ENCODE data around the gene CRACDL.

CRACDL gene

DNA sequence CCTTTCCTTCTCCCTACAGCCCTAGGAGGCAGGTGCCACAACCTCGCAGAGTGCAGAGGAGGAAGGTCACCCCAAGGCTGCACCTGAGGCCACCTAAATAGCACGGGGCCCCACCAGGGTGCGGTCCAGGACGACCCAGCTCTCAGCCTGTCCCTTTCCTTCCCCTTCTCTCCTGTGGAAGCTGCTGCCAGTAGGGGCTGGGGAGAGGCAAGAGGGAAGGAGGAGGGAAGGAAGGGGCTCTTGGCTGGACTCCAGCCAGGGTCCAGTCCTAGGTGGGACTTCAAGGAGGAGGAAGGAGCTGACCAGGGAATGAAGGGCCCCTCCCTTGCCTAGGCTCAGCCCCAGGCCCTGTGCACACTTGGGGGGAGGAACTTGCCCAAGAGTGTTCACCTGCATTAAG lies 11.1 kb downstream of the CRACDL start:
- DNase-seq = no peak

DNA sequence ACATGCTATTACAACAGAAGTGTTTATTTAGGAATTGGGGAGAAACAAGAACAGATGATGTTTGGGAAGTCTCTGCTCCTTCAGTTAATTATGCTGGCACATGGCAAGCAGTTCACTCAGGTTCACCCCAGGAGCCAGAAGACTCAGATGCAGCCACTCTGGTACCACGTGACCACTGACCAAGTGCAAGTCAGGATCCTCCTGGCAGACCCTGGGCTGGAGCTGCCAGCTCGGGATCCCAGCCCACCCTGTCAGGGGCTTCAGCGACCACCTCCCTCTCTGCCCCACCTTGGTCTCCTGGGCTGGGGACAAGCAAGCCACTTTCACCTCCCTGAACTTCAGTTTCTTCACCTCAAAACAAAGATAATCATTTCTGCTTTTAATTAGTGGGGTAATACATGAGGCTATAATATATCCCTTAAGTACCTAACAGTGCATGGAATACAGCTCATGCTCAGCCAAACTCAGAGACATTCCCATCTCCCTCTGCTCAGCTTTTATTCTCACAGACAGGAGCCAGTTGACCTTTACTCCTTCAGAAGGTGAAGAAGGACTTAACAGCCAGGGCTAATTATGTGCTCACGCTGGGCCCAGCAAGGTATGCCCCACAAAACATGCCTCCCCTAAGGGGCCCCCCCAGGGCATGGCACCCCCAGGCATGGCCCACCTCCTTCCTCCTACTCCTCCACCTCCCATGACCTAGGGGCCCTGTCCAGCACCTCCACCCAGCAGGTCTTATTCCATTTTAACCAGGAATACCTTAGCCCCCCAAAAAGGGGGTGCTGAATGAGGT lies 11.8 kb downstream of the CRACDL start:
- no peak for DNase-seq

DNA sequence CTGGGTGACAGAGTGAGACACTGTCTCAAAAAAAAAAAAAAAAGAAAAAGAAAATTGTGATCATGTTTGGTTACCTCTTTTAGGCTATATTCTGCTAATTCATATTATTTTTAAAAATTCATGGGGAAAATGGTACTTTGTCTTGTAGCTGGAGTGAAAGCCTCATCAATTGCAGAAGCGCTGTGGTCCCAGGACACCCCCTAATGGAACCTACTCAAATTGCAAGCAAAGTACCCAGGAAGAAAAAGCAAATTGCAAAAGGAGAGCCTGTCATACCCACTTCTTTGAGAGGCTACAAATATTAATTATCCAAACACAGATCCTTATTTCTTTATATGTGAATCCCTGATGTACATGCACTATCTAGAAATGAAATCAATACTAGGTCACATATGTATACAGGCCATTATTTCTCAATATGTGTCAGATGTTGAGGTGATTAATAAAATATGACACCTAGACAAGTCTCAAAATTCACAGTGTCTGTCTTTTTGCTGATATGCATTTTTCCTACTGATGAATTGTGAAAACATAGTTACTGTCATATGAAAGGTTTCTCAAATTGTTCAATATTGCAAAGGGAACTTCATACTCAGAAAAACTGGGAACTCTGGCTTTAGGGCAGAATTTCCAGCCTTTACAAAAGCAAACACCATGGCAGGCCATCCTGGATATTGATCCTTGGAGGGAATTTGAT lies 12.6 kb downstream of the CRACDL start:
- no peak for DNase-seq

DNA sequence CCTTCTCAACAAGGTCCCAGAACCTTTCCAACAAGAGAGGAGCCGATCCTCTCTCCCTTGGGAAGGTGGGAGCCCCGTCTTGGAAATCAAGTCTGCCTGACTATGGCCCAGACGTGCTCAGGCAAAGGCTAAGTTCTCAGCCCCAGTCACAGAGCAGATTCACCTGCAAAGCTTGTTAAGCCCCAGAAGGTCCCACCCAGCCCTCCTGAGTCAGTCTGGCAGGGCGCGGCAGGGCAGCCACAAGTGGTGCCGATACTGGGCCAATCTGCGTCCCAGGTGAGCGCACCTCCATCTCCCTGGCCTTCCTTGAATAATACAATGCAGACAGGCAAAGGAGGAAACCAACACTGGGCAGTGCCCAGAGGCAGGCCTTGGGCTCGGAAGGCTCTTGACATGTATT lies 15.0 kb downstream of the CRACDL start:
- DNase-seq = no peak

DNA sequence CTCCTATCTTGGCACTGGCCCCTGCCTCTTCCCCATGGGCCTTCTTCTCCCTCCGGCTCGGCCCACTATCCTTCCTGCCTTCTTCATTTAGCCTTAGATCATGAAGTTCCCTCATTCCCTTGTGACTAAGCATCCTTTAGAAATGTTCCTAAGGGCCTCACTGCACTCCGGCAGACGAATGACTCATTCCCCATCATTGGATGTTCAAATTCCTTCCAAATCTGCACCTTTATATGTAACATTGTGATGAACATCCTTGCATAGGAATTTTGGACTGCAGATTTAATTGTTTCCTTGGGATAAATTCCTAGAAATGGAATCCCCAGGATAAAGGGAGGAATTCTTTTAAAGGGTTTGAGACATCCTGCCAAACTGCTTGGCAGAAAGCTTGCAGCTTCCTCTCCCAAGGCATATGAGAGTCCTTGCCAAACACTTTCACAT lies 19.0 kb downstream of the CRACDL start:
- no peak for DNase-seq

DNA sequence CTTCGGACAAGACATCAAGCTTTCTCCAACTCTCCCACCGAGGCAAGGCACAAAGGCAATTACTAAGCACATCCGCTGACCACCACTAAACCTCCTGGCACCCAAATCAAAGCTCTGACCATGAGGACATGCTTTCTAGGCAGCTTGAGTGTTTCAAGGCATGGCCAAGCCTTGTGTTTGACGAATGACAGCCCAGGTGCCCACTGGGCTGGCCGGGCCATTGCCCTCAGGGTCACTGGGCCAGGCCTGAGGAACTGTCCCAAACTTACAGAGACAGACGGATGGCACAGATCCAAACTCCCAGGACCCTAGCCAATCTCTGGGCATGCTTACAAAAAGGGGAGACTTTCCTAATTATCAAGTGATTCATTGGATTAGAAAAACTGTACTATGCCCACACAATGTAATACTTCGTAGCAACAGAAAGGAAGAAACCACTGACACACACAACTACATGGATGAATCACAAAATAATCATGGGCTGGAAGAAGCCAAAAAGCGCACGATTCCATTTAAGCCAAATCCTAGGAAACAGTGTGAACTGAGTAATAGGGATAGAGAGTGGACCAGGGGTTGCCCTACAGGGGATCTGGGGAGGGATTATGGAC lies 20.2 kb downstream of the CRACDL start:
- no peak for DNase-seq

DNA sequence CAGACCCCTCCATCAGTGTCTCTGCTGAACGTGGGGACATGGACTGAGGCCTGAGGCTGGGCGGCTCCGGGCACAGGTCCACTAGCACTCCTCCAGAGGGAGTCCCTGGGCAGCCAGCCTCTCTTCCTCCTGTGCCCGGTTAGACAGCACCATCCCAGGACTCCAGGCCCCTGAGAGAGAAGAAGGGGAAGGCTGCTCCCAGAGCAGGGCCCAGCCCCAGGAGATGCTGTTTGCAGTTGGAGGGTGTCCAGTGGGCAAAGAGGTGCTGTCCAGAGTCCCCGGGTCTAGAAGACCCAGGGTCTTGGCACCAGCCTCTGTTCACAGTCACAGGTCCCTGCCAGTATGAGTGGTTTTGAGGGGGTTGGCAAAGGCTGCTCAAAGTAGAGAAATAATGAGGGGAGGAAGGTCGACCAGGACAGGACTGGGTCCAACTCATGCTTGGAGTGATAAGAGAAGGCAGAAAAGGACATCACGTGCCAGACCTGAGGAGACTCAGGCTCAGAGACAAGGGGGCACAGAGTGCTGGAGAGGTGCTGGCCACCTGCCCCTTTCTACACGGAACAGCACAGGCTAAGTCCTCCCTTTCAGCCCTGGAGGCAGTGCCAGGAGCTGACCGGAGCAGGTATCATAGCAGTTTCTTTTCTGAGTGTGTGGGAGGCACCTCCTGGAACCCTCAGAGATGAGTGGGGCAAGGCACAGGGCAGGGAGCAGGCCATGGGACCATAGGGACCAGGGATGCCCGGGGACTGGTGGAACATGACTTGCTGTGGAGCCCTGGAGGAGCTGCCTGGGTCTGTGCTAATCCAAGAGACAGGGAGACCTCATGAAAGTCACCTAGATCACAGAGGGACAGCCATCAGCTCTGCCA lies 21.1 kb downstream of the CRACDL start:
- no peak for DNase-seq

DNA sequence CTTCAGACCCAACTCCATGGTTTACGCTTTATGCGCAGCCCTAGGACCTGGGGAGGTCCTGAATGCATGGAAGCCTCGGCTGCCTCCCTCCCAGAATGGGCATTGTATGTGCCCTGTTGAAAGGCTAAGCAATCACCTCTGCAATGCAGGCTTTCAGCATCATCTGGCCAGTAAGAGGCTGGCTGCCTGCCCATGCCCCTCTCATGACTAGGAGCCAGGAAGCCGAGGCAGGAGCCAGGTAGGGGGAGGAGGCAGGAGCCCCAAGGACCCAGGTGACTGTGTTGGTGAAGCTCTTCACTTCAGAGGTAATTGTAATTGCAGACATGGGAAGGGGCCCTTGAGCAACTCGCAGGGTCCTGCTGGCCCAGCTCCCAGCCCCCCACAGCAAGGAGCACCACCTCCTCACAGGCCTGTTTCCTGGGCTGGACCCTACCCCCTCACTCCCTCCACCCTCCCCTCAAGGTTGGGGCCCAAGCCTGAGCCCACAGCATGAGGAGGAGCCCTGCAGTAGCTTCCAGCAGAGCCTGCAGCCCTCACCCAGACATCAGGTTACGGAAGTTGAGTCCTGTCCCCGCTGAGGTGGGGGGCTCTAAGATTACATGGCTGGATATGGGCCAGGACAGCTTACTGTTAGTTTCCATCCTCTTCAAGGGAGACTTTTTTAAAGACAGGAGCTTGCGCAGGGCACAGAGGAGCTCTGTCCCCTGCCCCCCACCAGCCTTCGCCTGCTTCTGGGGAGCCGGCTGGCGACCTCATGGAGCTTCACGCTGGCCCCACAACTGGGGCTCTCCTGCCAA lies 21.9 kb downstream of the CRACDL start:
- peak; percentile 17 for DNase-seq

DNA sequence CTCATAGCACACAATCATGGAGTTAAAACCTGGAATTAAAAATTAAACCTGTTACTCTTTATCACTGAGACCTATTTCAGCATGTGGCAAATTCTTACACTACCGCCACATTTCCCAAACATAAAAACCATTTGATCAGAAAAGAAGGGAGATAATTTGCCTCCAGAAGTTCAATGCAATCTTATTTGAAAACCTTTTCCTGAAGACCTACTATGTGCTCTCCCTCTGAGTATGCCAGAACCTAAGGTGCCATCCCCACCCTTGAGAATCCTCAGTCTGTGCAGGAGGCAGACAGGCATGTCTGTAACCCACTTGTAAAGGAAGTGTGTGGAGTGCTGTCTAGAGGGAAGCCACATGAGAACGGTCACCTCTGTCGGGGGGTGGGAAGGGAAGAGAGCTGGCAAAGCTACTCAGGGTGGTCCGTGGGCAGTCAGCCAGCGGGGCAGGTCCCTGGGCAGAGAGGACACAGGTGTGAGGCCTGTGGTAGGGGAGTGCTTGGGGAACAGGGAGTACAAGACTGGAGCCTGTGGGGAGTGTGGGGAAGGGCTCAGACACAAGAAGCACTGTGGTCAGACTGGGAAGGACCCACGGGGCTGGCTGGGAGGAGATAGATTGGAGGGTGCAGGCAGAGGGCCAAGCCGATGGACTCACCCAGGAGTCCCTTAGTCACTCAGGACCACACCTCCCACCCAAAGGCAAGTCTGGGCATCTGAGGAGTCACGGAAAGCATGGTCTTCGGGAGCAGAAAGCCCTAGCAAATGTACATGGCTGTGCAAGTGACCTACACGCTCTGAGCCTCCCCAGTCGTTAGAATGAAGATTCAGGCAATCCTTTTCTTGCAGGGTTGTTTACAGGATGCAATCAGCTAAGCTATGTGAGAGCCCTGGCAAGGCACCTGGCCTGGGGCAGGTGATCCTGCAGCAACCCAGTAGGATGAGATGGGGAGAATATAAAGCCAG lies 22.8 kb downstream of the CRACDL start:
- peak; percentile 23 for DNase-seq

DNA sequence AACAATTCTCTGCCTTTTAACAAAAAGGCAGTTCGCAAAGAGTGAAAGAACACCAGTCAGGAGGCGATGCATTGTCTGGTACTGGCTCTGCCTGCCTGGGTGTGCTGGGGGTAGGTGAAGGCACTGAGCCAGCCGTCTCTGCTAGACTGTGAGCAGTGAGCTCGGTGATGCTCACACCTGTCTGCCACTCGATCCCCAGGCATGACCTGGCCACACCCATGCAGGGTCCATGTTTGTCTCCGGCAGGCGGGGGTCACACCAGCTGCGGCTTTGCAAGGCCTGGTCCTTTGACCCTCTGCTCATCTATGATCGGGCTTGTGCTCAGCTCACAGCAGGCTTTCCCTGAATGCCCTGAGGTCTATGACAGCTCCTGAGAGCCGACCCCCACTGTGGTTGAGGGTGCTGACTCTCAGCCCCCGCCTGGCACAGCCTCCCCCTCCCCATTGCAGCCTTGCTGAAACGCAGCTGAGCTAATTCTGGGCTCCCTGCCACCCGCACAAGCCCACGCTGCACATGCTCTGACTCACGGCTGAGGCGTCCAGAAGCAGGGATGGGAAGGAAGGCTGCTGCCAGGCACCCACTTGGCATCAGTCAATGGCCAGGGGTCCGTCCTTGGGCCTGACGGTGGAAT lies 23.7 kb downstream of the CRACDL start:
- peak; percentile 20 for DNase-seq

DNA sequence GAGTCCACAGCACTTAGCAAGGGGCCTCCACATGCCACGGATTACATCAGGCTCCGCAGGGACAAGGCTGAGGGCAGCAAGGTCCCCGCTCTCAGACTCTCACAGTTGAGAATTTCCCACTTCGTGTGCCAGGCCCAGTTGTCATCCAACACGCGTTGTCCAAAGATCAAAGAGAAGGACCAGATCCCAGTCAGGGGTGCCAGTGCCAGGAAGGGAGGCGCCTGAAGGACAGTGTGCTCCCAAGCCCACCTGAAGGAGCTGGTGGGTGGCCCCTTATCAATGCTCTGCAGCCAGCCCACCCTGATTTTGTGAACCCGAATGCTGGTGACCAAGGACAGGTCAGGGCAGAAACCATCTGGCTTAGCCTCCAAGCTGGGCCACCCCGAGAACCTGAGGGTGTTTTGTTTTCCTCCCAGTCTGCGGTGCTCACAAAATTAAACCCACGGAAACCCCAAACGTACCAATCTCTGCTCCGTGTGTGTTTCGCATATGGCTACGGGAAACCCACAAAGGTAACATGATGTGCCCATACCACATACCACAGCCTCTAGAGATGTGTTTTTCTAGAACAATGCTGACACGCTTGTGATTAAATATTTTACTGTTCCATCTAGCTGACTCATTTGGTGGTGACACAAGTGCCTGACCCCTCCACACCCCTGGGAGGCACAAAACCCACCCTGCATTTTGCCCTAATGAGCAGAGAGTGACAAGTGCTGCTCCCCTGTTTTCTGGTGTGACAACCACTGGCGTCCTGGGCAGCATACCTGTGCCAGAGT lies 24.5 kb downstream of the CRACDL start:
- DNase-seq = peak; percentile 28

DNA sequence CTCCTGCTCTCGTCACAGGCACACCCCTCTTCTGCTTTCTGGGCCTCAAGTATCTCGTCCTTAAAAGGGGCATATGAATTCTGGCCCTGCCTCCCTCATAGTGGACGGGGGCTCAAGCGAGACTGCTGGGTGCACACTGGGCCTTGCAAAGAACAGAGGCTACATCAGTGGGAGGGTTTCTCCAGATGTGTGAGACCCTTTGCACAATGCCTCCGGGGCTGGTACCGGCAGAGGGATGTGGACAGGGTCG lies 25.0 kb downstream of the CRACDL start:
- DNase-seq = peak; percentile 9

DNA sequence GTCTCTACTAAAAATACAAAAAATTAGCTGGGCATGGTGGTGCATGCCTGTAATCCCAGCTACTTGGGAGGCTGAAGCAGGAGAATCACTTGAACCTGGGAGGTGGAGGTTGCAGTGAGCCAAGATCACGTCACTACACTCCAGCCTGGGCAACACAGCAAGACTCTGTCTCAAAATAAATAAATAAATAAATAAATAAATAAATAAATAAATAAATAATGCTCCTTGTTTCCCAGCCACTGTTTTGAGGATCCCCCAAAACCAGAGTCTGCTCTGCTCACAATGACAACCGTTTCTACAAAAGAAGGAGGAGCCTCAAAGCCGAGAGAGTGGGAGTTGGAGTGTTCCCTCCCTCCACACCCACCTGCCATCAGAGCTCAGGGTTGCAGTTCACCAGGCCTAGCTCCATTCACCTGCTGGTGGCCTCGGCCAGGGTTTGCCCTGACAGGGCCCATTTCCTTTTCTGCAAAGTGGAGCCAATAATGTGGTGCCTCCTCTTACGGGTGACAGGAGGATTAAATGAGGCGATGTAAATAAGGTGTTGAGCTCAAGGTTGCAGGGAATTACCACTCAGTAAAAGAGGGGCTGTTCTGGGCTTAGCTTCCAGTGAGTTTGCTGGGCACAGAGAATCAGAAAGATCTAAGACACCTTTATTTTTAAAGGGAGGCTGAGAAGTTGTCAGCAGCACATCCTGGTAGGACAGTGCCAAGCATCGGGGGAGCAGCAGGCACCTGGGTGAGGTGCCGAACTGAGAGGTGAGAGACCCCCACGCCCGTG lies 25.5 kb downstream of the CRACDL start:
- DNase-seq = peak; percentile 5

DNA sequence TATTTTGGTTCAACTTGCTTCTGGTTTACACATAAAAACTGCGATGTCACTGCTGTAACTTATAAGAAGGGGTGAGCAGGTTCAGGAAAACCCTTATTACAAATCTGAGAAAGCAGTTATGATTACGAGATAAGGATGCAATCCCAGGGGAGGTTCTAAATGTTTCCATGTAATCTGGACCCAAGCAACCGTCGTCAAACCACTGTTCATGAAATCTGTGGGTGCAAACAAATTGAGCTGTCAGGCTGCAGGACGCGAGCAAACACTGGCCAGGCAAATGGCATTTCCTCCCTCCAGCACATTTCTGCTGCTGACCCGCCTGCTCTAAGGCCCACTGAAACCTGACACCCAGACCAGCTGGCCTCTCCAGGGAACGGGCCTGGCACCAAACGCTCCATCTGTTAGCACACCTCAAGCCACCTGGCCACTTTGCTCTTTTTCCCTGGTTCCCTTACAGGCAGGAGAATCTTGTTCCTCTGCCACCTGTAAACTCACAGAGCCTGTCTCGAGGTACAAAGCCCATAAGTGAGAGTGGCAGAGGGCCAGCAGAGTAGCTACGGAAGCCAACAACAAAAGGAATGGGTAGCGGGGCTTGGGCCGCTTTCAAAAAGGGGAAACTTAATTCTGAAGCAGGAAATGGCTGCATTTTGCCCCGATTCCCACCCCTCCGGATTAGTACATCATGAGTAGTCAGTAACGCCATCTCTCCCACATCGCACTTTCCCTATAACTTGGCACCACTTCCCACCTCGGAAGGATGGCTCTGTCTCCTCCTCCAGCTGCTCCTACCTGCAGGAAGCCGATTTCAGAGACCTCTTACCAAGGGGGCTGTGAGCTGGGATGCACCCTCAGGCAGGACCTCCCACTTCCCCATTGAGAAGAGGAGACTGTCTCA lies 26.5 kb downstream of the CRACDL start:
- DNase-seq = peak; percentile 21

DNA sequence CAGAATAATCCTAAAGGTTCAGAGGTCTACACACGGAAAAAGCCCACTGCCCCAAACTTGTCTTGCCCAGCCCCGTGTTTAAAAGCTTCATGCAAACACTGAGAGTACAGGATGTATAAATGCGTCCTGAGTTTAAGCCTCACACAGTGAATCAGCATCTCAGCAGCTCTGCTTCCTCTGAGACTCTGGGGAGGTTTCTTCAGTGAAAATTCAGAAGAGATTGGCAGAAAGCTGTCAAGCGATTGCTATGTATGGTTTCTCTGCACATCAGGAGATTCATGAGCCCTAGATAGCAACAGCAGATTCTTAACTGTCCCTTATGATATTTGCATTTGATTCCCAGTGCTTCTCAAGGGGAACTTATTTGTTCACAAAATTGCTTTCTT lies 27.1 kb downstream of the CRACDL start:
- DNase-seq = no peak

DNA sequence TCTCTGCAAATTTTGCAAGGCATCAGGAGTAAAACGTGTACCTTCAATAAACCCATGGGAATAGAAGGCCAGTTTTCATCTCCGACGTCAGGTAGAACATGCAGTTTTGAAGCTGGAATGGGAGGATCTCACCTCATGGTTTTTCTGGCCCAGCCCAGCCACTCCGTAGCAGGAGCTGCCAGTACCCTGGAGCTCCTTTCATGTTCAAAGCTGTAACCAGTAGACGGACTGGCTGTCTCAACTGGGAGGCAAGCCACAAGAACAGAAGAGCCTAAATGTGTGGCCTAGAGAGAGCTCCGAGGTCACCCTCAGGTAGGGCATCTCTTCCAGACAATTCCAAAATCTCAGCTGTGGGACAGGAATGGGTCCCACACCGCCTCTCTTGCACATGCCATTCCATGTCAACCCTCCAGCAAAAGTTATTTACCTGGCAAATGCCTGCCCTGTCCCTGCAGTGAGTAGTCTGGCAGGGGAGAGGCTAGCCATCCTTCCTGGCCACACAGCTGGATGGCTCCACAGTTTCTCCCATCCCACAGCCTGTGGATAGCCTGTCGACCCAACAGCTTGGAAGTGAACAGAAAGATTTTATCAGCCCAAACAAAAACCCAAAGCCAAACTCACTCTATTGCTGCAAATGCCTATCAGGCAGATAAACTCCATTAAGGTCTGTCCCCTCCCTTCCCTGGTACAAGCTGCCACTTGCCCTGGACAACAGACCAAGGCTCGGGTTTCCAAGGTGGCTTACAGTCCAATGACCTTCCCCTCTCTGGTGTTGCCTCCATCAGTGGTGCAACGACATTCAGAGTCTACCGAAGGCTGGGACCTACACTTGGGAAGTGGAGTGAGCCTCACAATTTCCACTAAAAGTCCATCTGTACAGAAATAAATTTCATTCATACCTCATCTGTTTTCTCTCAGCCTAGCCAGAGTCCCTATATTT lies 27.8 kb downstream of the CRACDL start:
- peak; percentile 7 for DNase-seq

DNA sequence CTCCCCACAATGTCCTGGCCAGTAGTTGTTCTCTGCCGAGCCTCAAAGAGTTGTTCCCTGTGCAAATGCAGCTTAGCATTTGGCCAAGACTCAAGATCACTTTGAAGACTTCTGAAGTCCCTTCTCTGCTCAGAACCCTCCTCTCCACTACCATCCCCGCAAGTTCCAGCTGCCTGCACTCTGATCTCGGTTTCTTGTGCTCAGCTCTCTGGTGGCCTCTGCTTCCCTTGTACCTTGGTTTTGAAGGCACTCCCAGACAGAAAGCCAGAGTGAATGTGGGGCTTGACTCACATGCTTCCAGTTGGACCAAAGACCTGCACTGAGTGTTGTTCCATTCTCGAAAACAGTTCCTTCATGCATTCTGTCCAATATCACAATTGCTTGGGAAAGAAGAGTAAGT lies 28.6 kb downstream of the CRACDL start:
- DNase-seq = no peak

All from activated CD4-positive, CD25-positive, alpha-beta regulatory T cell treated with anti-CD3 and anti-CD28 coated beads, Interleukin-2, amount 50 U/mL, for 72 hours (primary cell).